Measurements from ENCODE around the gene WDR93.

WDR93 gene

GRCh38 chr15:89725064-89725463 lies 34.5 kb downstream of the WDR93 start:
- no peaks in the 10 kb centered on the region for H3K27me3 ChIP-seq (ENCODE audit: control insufficient read depth in 1 of 2, insufficient read depth in 2 of 2, low read length in 2 of 2)
- no peaks in the 10 kb centered on the region for H3K36me3 ChIP-seq (ENCODE audit: control insufficient read depth in 1 of 2, insufficient read depth in 2 of 2, low read length in 2 of 2)
- H3K4me3 ChIP-seq (ENCODE audit: low read depth in 1 of 2, low read length in 2 of 2) = no peak overlapping the region
- H3K9me3 ChIP-seq (ENCODE audit: control insufficient read depth in 1 of 2, low read length in 2 of 2) = no peaks in the 10 kb centered on the region
- no peak overlapping the region for H3K9ac ChIP-seq (ENCODE audit: low read depth in 1 of 2, low read length in 2 of 2)
- no peaks in the 10 kb centered on the region for H3K4me1 ChIP-seq (ENCODE audit: control insufficient read depth in 1 of 2, insufficient read depth in 2 of 2, low read length in 2 of 2)
- H3K27ac ChIP-seq (ENCODE audit: low read depth, low read length) = no peak overlapping the region

- H3K4me3 ChIP-seq (ENCODE audit: low read depth in 1 of 2, low read length in 2 of 2) = no peak overlapping the region
- no peaks in the 10 kb centered on the region for H3K36me3 ChIP-seq (ENCODE audit: control insufficient read depth in 1 of 2, insufficient read depth in 2 of 2, low read length in 2 of 2)
- no peaks in the 10 kb centered on the region for H3K4me1 ChIP-seq (ENCODE audit: control insufficient read depth in 1 of 2, insufficient read depth in 2 of 2, low read length in 2 of 2)
- no peak overlapping the region for H3K9ac ChIP-seq (ENCODE audit: low read depth in 1 of 2, low read length in 2 of 2)
- H3K27me3 ChIP-seq (ENCODE audit: control insufficient read depth in 1 of 2, insufficient read depth in 2 of 2, low read length in 2 of 2) = no peaks in the 10 kb centered on the region
- H3K27ac ChIP-seq (ENCODE audit: low read depth, low read length) = no peak overlapping the region
- no peaks in the 10 kb centered on the region for H3K9me3 ChIP-seq (ENCODE audit: control insufficient read depth in 1 of 2, low read length in 2 of 2)
Measured at GRCh38 chr15:89728254-89728653, 37.6 kb downstream of the WDR93 start.

DNA sequence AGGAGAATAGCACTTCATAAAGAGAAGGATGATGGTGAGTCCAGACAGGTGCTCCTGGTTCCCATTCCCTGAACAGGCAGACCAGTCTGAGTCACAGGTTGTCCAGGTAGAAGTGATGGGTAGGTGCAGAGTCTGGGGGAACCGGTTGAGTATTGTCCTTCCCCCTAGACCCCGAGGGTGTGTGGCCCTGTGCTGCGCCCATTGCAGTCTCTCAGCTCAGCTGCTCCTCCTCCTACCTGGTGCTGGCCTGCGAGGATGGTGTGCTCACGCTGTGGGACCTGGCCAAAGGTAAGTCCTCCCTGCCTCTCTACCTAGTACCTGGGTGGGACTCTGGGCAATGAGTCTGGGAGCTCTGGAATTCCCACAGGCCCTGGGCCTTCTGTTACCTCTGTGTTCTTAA lies 40.7 kb downstream of the WDR93 start:
- no peaks in the 10 kb centered on the region for H3K9me3 ChIP-seq (ENCODE audit: control insufficient read depth in 1 of 2, low read length in 2 of 2)
- H3K4me3 ChIP-seq (ENCODE audit: low read depth in 1 of 2, low read length in 2 of 2) = no peak overlapping the region
- no peaks in the 10 kb centered on the region for H3K27me3 ChIP-seq (ENCODE audit: control insufficient read depth in 1 of 2, insufficient read depth in 2 of 2, low read length in 2 of 2)
- H3K9ac ChIP-seq (ENCODE audit: low read depth in 1 of 2, low read length in 2 of 2) = no peak overlapping the region
- no peaks in the 10 kb centered on the region for H3K36me3 ChIP-seq (ENCODE audit: control insufficient read depth in 1 of 2, insufficient read depth in 2 of 2, low read length in 2 of 2)
- H3K27ac ChIP-seq (ENCODE audit: low read depth, low read length) = no peak overlapping the region
- no peaks in the 10 kb centered on the region for H3K4me1 ChIP-seq (ENCODE audit: control insufficient read depth in 1 of 2, insufficient read depth in 2 of 2, low read length in 2 of 2)

- Histone ChIP-seq H3K9ac (ENCODE audit: low read depth in 1 of 2, low read length in 2 of 2) (no peak overlapping the region), H3K9me3 (ENCODE audit: control insufficient read depth in 1 of 2, low read length in 2 of 2) (no peaks in the 10 kb centered on the region), H3K36me3 (ENCODE audit: control insufficient read depth in 1 of 2, insufficient read depth in 2 of 2, low read length in 2 of 2) (no peaks in the 10 kb centered on the region), H3K27me3 (ENCODE audit: control insufficient read depth in 1 of 2, insufficient read depth in 2 of 2, low read length in 2 of 2) (no peaks in the 10 kb centered on the region), H3K4me3 (ENCODE audit: low read depth in 1 of 2, low read length in 2 of 2) (no peak overlapping the region), H3K4me1 (ENCODE audit: control insufficient read depth in 1 of 2, insufficient read depth in 2 of 2, low read length in 2 of 2) (no peaks in the 10 kb centered on the region), H3K27ac (ENCODE audit: low read depth, low read length) (no peak overlapping the region)
Measured at GRCh38 chr15:89732451-89733172, 42.0 kb downstream of the WDR93 start.

GRCh38 chr15:89735773-89736172 lies 45.2 kb downstream of the WDR93 start:
- Histone ChIP-seq H3K27ac (ENCODE audit: low read depth, low read length) (no peak overlapping the region), H3K4me3 (ENCODE audit: low read depth in 1 of 2, low read length in 2 of 2) (no peak overlapping the region), H3K27me3 (ENCODE audit: control insufficient read depth in 1 of 2, insufficient read depth in 2 of 2, low read length in 2 of 2) (no peaks in the 10 kb centered on the region), H3K9ac (ENCODE audit: low read depth in 1 of 2, low read length in 2 of 2) (no peak overlapping the region), H3K36me3 (ENCODE audit: control insufficient read depth in 1 of 2, insufficient read depth in 2 of 2, low read length in 2 of 2) (no peaks in the 10 kb centered on the region), H3K4me1 (ENCODE audit: control insufficient read depth in 1 of 2, insufficient read depth in 2 of 2, low read length in 2 of 2) (peaks cover 3% of the 10 kb centered on the region in 2 donors), H3K9me3 (ENCODE audit: control insufficient read depth in 1 of 2, low read length in 2 of 2) (no peaks in the 10 kb centered on the region)

DNA sequence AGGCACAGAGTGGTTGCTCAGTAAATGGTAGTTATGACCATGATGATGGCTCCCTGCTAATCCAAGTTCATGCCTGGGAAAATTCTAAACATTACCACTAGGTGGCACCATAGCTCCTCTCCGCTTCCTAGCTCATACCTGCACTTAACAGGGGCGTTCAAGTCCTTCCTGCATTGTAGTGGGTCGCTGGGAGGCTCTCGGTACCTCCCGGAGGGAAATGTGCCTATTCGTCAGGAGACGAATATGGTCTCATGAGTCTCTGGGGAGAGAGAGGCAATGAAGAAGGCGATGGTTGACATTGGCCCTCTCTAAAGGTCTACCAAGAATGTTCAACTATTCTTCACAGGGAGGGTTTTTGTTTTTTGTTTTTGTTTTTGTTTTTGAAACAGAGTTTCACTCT lies 49.5 kb downstream of the WDR93 start:
- no peaks in the 10 kb centered on the region for H3K36me3 ChIP-seq (ENCODE audit: control insufficient read depth in 1 of 2, insufficient read depth in 2 of 2, low read length in 2 of 2)
- H3K9me3 ChIP-seq (ENCODE audit: control insufficient read depth in 1 of 2, low read length in 2 of 2) = no peaks in the 10 kb centered on the region
- H3K4me1 ChIP-seq (ENCODE audit: control insufficient read depth in 1 of 2, insufficient read depth in 2 of 2, low read length in 2 of 2) = peaks cover 3% of the 10 kb centered on the region in 2 donors
- H3K27ac ChIP-seq (ENCODE audit: low read depth, low read length) = no peak overlapping the region
- H3K27me3 ChIP-seq (ENCODE audit: control insufficient read depth in 1 of 2, insufficient read depth in 2 of 2, low read length in 2 of 2) = no peaks in the 10 kb centered on the region
- H3K9ac ChIP-seq (ENCODE audit: low read depth in 1 of 2, low read length in 2 of 2) = peak overlapping the region in 1 of 2 donors; percentile 47
- H3K4me3 ChIP-seq (ENCODE audit: low read depth in 1 of 2, low read length in 2 of 2) = peak overlapping the region in 1 of 2 donors; percentile 41

DNA sequence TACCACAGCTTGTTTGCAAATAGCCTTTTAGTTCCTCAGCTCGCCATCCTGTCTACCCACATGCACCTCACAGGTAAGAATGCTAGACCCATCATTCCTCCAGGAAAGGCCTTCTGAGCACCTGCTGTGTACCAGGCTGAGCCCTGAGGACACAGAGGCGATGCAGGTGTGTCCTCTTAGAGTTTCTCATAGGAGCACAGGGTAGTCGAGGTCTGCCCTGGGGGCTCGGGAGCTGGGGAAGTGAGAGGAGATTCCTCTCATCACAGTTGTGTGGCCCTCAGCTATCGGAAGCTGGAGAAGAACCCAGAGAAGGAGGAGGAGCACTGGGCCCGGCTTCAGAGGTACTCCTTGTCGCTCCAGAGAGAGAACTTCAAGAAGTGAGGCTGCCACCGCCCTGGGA lies 52.4 kb downstream of the WDR93 start:
- Histone ChIP-seq H3K9ac (ENCODE audit: low read depth in 1 of 2, low read length in 2 of 2) (no peak overlapping the region), H3K9me3 (ENCODE audit: control insufficient read depth in 1 of 2, low read length in 2 of 2) (no peaks in the 10 kb centered on the region), H3K36me3 (ENCODE audit: control insufficient read depth in 1 of 2, insufficient read depth in 2 of 2, low read length in 2 of 2) (no peaks in the 10 kb centered on the region), H3K4me1 (ENCODE audit: control insufficient read depth in 1 of 2, insufficient read depth in 2 of 2, low read length in 2 of 2) (peaks cover 3% of the 10 kb centered on the region in 2 donors), H3K27me3 (ENCODE audit: control insufficient read depth in 1 of 2, insufficient read depth in 2 of 2, low read length in 2 of 2) (peaks cover 0 to 5% of the 10 kb centered on the region in 2 donors), H3K4me3 (ENCODE audit: low read depth in 1 of 2, low read length in 2 of 2) (no peak overlapping the region), H3K27ac (ENCODE audit: low read depth, low read length) (no peak overlapping the region)

DNA sequence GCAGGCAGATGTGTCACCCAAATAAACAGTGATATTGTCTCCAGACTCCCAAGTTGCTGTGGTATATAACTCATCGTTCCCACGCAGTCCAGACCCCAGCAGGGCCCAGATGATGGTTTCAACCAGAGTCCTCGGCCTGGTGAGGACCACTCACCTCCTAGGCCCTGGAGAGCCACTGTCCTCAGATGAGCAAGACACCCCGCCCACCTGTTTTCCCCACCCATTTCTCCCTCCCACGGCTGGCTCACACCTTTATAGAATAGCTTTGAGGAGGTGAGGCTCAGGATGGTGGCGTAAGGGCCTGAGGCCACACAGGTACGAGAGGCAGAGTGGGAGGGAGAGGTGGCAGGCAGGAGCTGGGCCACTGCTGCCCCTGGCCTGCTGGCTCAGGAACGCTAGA lies 53.0 kb downstream of the WDR93 start:
- Histone ChIP-seq H3K4me3 (ENCODE audit: low read depth in 1 of 2, low read length in 2 of 2) (no peak overlapping the region), H3K9ac (ENCODE audit: low read depth in 1 of 2, low read length in 2 of 2) (no peak overlapping the region), H3K9me3 (ENCODE audit: control insufficient read depth in 1 of 2, low read length in 2 of 2) (no peaks in the 10 kb centered on the region), H3K27me3 (ENCODE audit: control insufficient read depth in 1 of 2, insufficient read depth in 2 of 2, low read length in 2 of 2) (peaks cover 0 to 5% of the 10 kb centered on the region in 2 donors), H3K36me3 (ENCODE audit: control insufficient read depth in 1 of 2, insufficient read depth in 2 of 2, low read length in 2 of 2) (no peaks in the 10 kb centered on the region), H3K4me1 (ENCODE audit: control insufficient read depth in 1 of 2, insufficient read depth in 2 of 2, low read length in 2 of 2) (peaks cover 3% of the 10 kb centered on the region in 2 donors), H3K27ac (ENCODE audit: low read depth, low read length) (no peak overlapping the region)

- no peaks in the 10 kb centered on the region for H3K9me3 ChIP-seq (ENCODE audit: control insufficient read depth in 1 of 2, low read length in 2 of 2)
- no peak overlapping the region for H3K27ac ChIP-seq (ENCODE audit: low read depth, low read length)
- no peak overlapping the region for H3K9ac ChIP-seq (ENCODE audit: low read depth in 1 of 2, low read length in 2 of 2)
- H3K4me1 ChIP-seq (ENCODE audit: control insufficient read depth in 1 of 2, insufficient read depth in 2 of 2, low read length in 2 of 2) = peaks cover 6 to 8% of the 10 kb centered on the region in 2 donors
- no peak overlapping the region for H3K4me3 ChIP-seq (ENCODE audit: low read depth in 1 of 2, low read length in 2 of 2)
- H3K36me3 ChIP-seq (ENCODE audit: control insufficient read depth in 1 of 2, insufficient read depth in 2 of 2, low read length in 2 of 2) = no peaks in the 10 kb centered on the region
- peaks cover 0 to 5% of the 10 kb centered on the region in 2 donors for H3K27me3 ChIP-seq (ENCODE audit: control insufficient read depth in 1 of 2, insufficient read depth in 2 of 2, low read length in 2 of 2)
Measured at GRCh38 chr15:89745131-89745530, 54.5 kb downstream of the WDR93 start.

DNA sequence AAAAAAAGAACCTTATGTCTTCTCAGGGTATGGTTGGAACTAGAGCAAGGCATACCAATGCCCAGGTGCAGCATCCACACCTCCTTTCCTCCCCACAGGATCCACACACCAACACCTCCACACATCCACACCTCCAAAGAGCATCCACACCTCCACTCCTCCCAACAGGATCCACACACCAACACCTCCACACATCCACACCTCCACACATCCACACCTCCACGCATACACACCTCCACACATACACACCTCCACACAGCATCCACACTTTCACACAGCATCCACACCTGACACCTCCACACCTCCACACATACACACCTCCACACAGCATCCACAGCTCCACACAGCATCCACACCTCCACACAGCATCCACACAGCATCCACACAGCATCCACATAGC lies 55.2 kb downstream of the WDR93 start:
- peaks cover 0 to 5% of the 10 kb centered on the region in 2 donors for H3K27me3 ChIP-seq (ENCODE audit: control insufficient read depth in 1 of 2, insufficient read depth in 2 of 2, low read length in 2 of 2)
- no peak overlapping the region for H3K9ac ChIP-seq (ENCODE audit: low read depth in 1 of 2, low read length in 2 of 2)
- H3K4me3 ChIP-seq (ENCODE audit: low read depth in 1 of 2, low read length in 2 of 2) = no peak overlapping the region

More for the DNA sequence above, 55.2 kb downstream of the WDR93 start:
- no peaks in the 10 kb centered on the region for H3K9me3 ChIP-seq (ENCODE audit: control insufficient read depth in 1 of 2, low read length in 2 of 2)
- H3K4me1 ChIP-seq (ENCODE audit: control insufficient read depth in 1 of 2, insufficient read depth in 2 of 2, low read length in 2 of 2) = peaks cover 7 to 9% of the 10 kb centered on the region in 2 donors
- H3K27ac ChIP-seq (ENCODE audit: low read depth, low read length) = no peak overlapping the region
- no peaks in the 10 kb centered on the region for H3K36me3 ChIP-seq (ENCODE audit: control insufficient read depth in 1 of 2, insufficient read depth in 2 of 2, low read length in 2 of 2)

Measured in duodenal mucosa (tissue), 2 donors.